Measurements from ENCODE around the gene WNT3.
"Not testable (repeated sequence)": the region's sequence is repeated elsewhere in the genome, so short reads cannot be mapped to it uniquely, and the experiment has no call there.

Gene WNT3

DNA sequence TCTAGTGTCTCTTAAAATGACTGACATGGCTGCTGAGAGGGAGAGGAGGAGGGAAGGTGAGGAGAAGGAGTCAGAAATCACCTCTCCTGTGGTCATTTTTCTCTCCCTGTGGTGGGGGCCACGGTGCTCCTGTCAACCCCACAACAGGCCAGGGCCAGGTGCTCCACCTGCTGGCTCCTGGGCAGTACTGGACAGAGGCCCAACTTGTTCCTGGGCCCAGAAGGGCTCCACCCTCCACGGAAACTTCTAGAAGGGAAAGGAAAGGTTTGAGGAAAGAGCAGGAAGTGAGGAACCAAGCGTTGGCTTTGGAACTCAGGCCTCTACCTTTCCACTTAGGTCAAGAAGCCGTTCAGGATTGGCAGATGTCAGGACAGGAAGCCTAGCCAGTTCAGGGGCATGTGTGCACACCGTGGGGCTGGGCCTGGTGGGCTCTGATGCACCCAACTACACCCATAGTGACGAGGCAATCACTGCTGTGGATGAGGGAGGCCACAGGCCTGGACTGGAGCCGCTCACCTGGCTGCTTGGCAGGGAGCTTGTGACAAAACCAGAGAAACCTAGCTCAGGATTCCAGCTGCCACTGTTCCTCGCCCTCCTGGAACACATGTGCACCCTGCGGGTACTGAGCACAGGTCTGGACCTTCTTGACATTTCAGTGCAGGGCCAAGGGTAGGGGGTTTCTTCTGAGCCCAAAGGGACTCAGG is 36.1 kb downstream of the WNT3 start:
- DNase-seq, result no peak

DNA sequence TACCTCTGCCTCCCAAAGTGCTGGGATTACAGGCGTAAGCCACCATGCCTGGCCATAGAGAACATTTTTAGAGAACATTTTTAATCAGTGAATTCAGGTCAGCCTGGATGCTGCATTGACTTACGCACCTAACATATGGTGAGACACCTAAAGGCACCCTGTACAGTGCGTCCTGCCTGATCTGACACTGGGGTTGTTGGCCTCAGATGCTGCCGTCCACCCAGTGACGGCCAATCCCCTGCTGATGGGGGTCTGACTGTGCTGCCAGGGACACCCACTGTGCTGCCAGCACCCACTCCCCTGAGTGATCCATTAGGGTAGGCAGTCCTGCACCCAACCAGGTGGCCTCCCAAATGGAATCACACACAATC is 38.5 kb downstream of the WNT3 start:
- no peak for DNase-seq

DNA sequence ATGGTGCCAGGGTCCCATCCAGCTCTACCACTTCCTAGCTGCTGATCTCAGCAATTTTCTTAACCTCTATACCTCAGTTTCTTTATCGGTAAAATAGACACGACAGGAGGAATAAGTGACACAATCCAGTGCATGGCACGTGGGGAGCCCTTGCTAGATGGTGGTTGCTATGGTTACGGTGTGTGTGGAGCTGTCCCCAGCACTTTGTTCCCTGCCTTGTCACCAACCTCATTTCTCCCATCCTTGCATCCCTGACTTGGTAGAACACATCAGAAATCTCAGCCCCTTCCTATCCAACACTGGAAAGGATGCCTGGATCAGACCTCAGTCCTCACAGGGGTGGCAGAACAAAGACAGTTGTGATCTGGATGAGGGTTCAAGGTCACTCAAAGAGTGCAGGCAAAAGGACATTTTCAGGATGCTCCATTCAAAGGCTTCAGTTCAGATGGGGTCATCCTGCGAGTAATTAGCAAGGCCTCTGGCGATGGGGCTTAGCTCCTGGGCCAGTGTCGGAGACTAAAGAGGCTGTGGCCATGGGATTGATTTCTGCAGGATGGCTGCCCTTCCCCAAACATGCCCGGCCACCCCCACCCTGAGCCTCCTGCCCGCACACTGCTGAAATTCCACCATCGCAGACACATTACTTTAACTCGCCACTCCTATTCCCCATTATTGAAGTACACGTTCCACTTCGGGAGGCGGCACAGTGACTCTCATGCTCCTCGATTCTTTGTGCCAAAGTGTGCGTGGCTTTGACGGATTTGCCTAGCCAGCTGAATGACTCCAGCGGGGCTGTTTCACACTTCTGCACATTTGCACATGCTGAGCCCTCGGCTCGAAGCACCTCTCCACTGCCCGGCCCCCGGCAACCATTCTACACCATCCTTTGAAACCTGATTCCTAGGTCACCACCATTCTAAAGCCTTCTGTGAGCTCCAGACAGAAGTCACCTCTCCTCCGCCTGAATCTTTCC is 40.3 kb downstream of the WNT3 start:
- no peak for DNase-seq

DNA sequence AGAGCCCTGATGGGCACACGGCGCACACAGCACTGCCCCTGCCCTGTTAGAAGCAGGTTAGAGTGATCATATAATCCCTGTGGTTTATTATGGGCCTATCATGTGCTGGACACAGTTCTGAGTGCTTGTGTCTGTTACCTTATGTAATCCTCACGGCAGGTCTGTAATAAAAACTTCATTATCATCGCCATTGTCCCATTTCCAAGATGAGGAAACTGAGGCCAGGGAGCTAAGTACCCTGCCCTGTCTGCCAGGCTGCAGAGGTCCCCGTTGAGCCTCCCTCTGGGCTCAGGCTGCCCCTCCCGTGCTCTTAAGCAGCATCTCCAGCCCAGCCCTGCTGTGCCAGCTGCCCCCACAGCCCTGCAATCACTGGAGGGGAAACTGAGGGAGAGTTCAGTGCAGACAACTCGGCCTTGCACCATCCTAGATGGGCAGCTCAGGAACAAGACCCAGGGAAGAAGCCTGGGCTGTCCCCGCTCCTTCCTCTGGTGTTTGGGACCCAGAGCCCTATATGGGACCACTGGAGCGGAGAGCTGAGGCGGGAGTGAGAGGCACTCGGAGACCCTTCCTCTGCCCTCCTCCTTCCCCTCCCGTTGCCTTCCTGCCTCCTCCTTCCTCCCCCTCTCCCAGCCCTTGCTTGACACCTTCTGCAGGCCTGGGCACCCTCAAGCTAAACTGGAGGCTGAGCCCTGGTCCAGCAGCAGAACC is 42.0 kb downstream of the WNT3 start:
- no peak for DNase-seq

DNA sequence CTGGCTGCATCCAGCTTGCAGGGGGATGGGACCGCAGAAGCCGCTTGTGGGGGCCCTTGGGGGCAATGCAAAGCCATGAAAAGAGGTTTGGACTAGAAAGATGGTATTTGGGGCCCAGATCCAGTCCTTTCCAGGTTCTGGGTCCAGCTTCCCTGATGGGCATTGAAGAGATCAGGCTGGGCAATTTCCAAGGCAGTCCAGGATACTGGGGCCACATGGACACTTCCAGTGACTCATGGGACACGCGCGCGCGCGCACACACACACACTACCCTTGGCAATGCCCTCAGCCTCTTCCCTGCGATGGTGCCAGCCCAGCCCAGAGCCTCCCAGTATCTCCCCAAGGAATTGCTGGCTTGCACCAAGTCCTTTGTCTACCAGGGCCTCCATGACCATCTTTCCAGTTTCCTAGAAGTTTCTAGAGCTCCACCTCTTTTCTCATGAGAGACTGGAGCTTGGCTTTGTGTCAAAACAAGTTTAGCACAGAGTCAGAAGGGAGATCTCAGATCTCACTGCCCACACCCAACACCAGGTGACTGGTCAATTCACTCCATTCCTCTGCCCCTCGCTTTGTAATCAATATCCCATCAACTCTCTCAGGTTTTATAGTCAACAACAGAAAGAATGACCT is 44.3 kb downstream of the WNT3 start:
- DNase-seq, result no peak

DNA sequence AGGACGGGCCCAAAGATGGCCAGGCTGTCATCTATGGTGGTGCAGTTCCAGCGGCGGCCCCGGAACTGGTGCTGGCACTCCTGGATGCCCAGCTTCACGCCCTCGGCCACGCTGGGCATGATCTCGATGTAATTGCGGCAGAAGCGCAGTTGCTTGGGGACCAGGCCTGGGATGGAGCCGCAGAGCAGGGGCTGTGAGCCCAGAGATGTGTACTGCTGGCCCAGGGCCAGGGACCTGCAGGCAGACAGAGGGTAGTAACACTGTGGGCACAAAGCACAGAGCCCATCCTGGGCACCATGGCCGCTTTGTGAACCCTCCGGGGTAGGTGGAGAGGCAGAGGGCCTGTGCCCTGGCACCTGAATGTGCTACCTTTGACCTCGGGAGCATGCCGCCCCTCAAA is 44.8 kb downstream of the WNT3 start:
- DNase-seq, result no peak

DNA sequence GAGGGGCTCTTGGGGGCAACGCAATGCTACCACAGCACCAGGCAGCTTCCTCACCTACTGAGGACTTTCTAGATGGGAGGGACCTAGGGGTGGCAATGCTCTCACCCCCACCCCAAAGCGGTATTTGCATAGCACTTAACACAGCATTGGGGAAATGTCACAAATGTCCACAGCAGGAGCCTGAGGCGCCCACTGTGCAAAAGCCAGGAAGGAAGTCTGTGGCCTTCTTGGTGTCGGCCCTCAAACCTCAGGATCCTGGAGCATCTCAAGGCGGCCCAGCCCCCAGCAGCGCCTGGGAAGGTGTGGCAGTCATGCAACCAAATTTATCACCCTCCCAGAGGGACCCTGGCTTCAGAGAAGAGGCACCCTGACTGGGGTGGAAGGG is 45.3 kb downstream of the WNT3 start:
- DNase-seq, result no peak

DNA sequence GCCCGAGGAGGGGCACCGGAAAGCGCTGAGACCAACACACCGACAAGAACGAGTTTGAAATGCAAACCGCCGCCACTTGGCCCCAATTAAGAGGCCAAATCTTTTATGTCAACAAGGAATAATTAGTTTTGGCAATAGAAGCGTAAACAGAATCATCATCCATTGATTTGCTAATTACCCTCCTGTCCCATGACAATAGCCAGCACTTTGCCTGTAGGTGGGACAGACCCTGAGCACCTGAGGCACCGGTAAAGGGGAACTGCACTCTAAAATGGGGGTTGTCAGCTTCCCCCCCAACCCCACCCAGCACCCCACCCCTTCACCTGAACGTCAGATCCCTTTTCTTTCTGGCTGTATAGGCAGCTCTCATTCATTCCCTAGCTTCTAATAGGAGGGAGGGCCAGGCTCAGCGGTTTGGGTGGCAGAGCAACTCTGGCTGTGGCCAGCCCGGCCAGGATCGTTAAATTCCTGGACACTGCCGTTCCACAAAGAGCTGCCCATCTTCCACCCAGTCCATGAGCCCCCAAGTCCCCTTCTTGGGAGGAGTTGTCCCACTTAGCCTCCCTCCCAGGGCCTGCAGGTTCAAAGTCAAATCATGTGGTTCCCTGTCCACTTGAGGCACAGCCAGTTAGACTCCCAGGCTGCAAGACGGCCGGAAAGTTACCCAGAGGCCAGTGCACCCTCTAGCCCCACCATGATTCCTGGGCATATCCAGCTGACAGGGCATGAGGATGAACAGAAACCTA is 45.8 kb downstream of the WNT3 start:
- DNase-seq, result no peak

DNA sequence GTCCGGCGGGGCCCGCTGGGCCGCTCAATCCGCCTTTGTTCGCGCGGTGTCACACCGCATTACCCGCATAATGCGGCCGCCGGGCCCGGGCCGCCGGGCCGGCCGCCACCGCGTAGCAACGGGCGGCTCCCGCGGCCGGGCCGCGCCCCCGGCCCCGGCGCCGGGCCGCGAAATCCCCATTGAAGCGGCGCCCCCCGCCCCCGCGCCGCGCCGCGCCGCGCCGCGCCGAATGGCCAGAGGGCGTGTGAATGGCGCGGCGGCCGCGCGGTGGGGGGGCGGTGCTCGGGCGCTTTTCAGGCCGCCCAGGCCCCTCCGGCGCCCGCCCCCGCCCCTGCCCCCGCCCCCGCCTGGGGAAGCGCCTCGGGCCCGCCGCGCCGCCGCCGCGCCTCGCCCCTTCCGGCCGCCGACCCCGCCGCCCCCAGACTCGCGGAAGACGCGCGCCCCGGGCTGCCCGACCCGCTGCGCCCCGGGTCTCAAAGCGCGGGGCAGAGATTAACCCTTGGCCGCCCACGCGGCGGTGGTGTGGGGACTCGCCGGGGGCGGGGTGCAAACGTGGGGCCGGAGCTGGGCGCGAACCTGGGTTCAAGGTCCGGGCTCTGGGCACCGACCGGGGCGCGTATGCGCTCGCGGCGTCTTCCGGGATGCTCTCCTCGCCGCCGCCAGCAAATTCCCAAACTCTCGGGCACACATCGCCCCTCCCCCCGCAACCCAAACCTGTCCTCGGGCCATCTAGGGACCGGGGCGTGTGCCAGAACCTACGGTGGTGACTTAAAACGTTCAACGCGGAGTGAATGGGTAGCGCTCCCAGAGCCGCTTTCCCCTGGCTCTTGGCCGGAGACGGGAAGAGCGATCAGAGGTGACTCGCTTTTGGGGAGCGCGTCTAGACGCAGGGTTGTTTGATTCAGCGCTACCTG is 46.7 kb downstream of the WNT3 start:
- DNase-seq, result peak in 1 of 4 experiments; percentile 7

DNA sequence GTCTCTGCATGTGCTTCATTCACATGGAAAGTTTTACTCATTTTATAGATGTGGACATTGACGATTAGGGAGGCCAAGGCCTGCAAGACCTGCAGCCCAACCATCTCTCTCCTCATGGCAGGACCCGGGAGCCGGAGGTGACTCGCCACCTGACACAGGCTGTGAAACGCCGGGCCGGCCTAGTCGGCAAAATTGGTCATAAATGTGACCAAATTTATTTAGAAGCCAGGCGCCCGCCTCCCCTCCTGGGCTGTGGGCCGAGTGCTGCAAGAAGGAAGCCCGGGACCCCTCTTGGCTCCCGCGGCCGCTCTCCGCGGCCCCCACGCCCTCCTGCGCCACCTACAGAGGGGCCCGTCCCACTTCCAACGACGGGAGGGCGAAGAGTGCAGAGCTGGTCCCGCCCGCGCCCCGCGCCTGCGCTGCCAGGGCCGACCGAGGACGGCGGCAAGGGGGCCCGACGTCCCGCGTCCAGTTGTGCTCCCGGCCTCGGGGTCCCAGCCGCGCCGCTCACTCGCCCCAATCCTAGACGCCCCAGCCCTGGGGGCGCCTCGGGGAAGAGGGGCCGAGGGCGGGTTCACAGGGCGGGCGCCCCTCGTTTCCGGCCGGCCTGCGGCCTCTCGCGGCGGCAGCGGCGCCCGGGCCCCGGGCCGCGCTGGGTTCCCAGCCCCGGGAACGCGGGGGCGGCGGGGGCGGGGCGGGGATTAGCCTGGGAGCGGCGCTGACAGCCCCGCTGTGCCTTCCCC is 47.5 kb downstream of the WNT3 start:
- no peak for DNase-seq

DNA sequence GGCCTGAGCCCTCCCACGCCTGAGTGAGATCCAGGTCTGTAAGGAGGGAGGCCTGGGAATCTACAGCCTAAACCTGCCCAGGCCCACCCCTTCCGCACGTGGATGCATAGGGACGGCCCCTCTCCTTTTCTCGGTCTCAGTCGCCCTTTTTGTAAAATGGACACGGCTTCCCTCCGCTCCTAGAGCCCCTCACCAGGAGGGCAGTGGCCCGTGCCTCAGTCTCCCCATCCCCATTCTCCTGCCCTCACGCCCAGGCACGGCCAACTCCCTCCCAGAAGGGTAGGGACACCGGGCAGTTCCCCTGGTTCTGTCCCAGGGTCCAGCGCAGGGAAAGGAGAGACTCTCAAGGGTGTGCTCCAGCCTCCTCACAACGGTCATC is 48.1 kb downstream of the WNT3 start:
- DNase-seq, result no peak

DNA sequence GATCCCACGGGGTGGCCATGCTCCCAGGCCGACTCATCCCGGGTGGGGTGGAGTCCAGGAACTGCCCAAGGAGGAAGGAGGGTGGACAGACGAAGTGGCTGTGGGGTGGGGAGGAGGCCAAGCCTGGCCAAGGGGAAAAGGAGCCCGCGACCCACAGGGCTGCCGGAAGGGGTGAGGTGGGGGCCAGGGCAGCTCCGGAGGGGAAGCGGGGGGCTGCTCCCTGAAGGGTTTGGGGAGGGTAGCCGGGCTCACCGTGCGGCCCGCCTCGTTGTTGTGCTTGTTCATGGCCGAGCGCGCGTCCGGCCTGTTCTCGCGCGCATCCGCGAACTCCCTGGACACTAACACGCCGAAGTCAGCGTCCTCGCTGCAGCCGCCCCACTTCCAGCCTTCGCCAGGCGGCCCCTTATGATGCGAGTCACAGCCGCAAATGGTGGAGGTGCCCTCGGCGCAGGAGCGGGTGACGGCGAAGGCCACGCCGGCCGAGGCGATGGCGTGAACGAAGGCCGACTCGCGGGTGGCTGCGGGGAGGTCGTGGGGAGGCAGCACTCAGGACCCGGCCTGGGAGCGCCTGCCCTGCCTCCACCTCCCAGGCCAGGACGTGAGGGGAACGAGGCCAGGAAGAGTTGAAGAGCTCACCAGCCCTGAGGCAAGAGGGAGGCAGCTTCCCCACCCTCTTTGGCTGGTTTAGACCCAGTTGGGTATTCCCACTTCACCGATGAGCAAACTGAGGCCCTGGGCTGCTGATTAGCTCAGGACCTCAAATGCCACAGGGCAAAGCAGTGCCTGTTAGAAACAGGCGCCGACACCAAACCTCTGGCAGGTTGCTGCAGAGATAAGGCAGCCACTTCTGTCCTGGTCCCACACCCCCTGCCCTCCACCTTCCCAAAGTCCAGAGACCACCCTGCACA is 48.7 kb downstream of the WNT3 start:
- DNase-seq, result no peak

DNA sequence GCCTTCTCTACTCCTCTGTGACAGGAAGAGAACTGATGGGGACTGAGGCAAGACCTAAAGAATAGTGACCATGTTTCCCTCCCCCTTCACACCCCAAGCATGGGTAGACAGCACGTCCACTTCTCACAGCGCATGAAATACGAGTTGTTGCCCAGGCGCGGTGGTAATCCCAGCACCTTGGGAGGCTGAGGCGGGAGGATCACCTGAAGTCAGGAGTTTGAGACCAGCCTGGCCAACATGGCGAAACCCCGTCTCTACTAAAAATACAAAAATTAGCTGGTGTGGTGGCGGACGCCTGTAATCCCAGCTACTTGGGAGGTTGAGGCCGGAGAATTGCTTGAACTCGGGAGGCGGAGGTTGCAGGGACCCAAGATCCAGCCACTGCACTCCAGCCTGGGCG is 49.6 kb downstream of the WNT3 start:
- not testable (repeated sequence) for DNase-seq

DNA sequence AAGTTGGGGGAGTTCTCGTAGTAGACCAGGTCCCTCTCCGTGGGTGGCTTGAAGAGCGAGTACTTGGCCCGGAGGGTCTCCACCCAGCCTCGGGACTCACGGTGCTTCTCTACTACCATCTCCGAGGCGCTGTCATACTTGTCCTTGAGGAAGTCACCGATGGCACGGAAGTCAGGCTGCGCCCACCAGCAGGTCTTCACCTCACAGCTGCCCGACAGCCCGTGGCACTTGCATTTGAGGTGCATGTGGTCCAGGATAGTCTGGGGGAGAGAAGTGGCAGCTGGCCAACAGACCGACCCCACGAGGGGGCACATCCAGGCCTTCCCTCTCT is 50.0 kb downstream of the WNT3 start:
- no peak for DNase-seq

DNA sequence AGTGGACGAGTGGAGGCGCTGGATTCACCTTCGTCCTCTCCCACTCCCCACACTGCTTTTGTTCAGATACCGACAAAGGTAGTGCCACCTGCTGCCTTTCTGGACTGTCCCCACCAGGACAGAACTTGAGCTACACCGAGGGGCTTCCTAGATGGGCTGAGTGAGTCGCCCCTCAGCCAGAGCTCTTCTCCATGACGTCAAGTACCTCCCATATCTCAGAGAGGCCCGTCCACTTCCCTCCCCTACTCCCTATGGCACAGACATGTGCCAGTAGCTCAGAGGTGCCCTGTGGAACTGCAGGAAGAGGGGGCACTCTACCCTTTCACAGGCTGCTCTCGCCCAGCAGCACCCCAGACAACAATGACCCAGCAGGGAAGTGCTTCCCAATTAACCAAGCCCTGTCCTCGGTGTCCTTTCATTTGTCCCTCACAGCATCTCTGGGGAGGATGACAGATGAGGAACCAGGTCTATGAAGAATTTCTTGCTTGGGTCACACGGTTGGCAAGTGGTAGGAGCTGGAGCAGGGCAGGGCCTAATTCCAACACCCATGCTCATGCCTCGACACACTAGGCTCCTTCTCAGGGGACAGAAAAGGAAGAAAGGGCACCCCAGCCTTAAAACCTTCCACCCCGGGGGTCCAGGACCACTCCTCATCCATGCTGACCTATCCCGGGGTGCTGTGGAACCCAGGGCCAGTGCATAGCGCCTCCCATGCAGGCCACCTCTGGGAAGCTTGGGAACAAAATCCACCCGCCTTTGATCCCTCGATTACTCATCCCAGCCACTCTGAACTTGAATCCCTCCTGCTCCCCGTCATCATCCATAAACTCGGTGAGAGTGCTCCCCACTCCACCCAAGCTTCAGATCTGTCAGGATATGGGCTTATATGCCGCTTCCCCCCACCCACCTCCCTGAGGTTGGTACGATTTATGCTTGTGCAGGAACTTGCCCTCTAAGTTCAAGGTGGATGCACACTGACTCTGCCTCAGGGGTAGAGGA is 51.7 kb downstream of the WNT3 start:
- DNase-seq, result no peak

DNA sequence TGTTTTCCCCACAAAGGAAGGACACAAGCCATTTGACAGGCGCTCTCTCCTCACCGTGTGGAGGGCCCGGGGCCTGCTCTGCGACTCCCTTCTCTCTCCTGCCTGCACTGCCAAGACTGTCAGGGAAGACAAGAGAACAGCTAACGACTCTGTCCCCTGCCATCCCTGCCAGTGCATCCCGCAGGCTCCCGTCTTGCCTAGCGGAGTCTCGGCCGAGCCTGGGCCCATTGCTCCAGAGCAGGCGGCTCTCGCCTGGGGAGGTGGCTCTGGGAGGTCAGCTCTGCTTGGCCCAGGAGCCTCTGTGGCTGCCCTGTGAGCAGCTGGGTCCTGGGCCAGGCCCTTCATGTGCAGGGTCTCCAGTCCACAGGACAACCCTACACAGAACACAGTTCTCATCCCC is 53.0 kb downstream of the WNT3 start:
- DNase-seq, result no peak

DNA sequence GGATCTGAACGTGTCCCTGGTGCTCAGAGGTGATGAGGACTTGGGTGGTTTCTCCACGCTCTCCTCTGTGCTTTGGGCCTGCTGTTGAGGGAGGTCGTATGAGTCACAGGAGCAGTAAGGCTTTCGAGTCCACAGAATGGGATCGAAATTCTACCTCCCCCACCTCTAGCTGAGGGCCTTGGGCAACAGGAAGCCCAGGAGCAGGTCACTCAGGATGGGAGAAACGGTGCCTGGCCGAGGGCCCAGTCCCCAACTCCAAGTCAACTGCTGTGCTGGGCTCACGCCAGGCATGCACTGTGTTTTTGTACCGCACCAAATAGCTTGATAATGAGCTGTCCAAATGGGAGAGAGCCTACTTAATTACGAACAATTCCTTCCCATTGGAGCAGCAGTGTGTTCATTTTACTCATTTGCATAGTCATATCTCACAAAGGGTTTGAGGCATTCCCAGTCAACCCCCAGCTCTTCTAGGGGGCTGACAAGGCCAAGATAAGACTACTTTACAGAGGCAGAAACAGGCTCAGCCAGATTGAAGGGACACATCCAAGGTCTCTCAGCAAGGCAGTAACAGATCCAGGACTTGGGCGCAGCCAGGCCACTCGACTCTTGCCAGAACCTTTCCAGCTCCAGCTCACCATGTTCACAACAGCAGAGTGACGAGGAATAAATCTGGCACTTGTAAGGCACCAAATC is 53.6 kb downstream of the WNT3 start:
- no peak for DNase-seq
